Left lung (tissue), 10 donors: ENCODE data around the gene GABRR3. TPM values are rescaled to one million over a fixed set of nuclear protein-coding genes. Genes with fewer than 3 reads are reported as not detected.

ENCODE experiments used
- ATAC-seq: fragments of 200-7000 bp; cut with Tn5 transposase; one replicate; pipeline ENCODE4 v1.9.1; 2020; ENCODE audit warnings: moderate library complexity
- DNase-seq, 4 donors: peaks; one replicate each; pipeline ENCODE4 v3.0.0-alpha.2; 2013 to 2020
- H3K27ac ChIP-seq, 2 donors: fragments of 200-600 bp; sonication (generic) in 1 of 2; one replicate each; pipeline versions ENCODE4 v1.5.0 to v1.8.0; 2020 to 2021
- H3K27me3 ChIP-seq, 2 donors: fragments of 200-600 bp; sonication (generic) in 1 of 2; one replicate each; pipeline versions ENCODE4 v1.5.0 to v1.8.0; 2020 to 2021
- H3K36me3 ChIP-seq, 2 donors: fragments of 200-600 bp; sonication (generic) in 1 of 2; one replicate each; pipeline versions ENCODE4 v1.5.0 to v1.8.0; 2020 to 2021
- H3K4me1 ChIP-seq, 2 donors: fragments of 200-600 bp; one replicate each; pipeline ENCODE4 v1.8.0; 2021
- H3K4me3 ChIP-seq, 2 donors: fragments of 200-600 bp; sonication (generic) in 1 of 2; one replicate each; pipeline versions ENCODE4 v1.5.0 to v1.8.0; 2020 to 2021; ENCODE audit warnings: mild to moderate bottlenecking in 1 of 2
- H3K9me3 ChIP-seq, 2 donors: fragments of 200-600 bp; sonication (generic) in 1 of 2; one replicate each; pipeline versions ENCODE4 v1.5.0 to v1.8.0; 2020 to 2021
- CTCF ChIP-seq, 2 donors: fragments of 200-600 bp; sonication (generic) in 1 of 2; IDR thresholded peaks; one replicate each; pipeline versions ENCODE4 v1.5.0 to v1.8.0; 2021; ENCODE audit warnings: antibody characterized with exemption in 2 of 2
- intact Hi-C, 2 donors: fragments of 100-400 bp; cut with DNase I; formaldehyde crosslinking; loops; one replicate each; pipeline versions ENCODE4 v1.11.2 to v1.14.2; 2022
- polyA plus RNA-seq, 6 donors: library from polyadenylated mRNA; unstranded; fragments of 120-200 nt; gene quantifications; one replicate each; pipeline ENCODE4 v1.2.1, GENCODE V29; 2013; ENCODE audit not compliant: insufficient read length in 6 of 6
- total RNA-seq, 2 donors: library from RNA; stranded (reverse); fragmentation: NEBNext Ultra II Directional; extraction: Animal tissue kit (Norgen Biotek cat#: 25700); gene quantifications; one replicate each; pipeline ENCODE4 v1.2.1, GENCODE V29; 2021
- donor health status: DM: no; HTN: yes; CAD: no.
- donor health status: DM: no; HTN: no; CAD: no.

The GABRR3 gene
- total and polyA plus RNA-seq, 8 donors: 0.10 TPM; not detected in 7

- ATAC-seq: peak; percentile 45
- H3K27me3 ChIP-seq: no peaks in the 10 kb centered on the region
- intact Hi-C loops: no loop called here
These were observed 22.5 kb upstream of the GABRR3 start for GRCh38 chr3:98057631-98058030.

GRCh38 chr3:98056035-98056434, 20.9 kb upstream of the GABRR3 start:
- ATAC-seq: no peak
- H3K9me3 ChIP-seq: no peaks in the 10 kb centered on the region
- no peak for DNase-seq
- no peak for TF ChIP-seq CTCF (IDR thresholded peaks at IDR 0.05)
- H3K27me3 ChIP-seq: no peaks in the 10 kb centered on the region
- no peaks in the 10 kb centered on the region for H3K36me3 ChIP-seq
- intact Hi-C loops: no loop called here
- H3K27ac ChIP-seq: no peak overlapping the region
- no peak overlapping the region for H3K4me3 ChIP-seq
- H3K4me1 ChIP-seq: no peaks in the 10 kb centered on the region

More at GRCh38 chr3:98057631-98058030, 22.5 kb upstream of the GABRR3 start:
- no peaks in the 10 kb centered on the region for H3K9me3 ChIP-seq
- no peak overlapping the region for H3K27ac ChIP-seq
- DNase-seq: no peak
- no peaks in the 10 kb centered on the region for H3K4me1 ChIP-seq
- no peak for TF ChIP-seq CTCF (IDR thresholded peaks at IDR 0.05)
- H3K36me3 ChIP-seq: no peaks in the 10 kb centered on the region
- H3K4me3 ChIP-seq: no peak overlapping the region

GRCh38 chr3:98049271-98049670, 14.2 kb upstream of the GABRR3 start:
- no peaks in the 10 kb centered on the region for H3K9me3 ChIP-seq
- H3K4me1 ChIP-seq: no peaks in the 10 kb centered on the region
- no peak for TF ChIP-seq CTCF (IDR thresholded peaks at IDR 0.05)
- no peak for ATAC-seq
- no peak overlapping the region for H3K27ac ChIP-seq
- H3K27me3 ChIP-seq: no peaks in the 10 kb centered on the region
- no peak for DNase-seq
- intact Hi-C loops: no loop called here
- H3K4me3 ChIP-seq: no peak overlapping the region
- no peaks in the 10 kb centered on the region for H3K36me3 ChIP-seq

GRCh38 chr3:98048586-98048985, 13.5 kb upstream of the GABRR3 start:
- DNase-seq: no peak
- no peak for TF ChIP-seq CTCF (IDR thresholded peaks at IDR 0.05)
- Histone ChIP-seq H3K27me3 (no peaks in the 10 kb centered on the region), H3K4me1 (no peaks in the 10 kb centered on the region), H3K4me3 (no peak overlapping the region), H3K27ac (no peak overlapping the region), H3K9me3 (no peaks in the 10 kb centered on the region), H3K36me3 (no peaks in the 10 kb centered on the region)
- intact Hi-C loops: no loop called here
- ATAC-seq: no peak

- no peak for ATAC-seq
- Histone ChIP-seq H3K4me1 (no peaks in the 10 kb centered on the region), H3K27me3 (peaks cover 0 to 12% of the 10 kb centered on the region in 2 donors), H3K36me3 (no peaks in the 10 kb centered on the region), H3K27ac (no peak overlapping the region), H3K4me3 (no peak overlapping the region), H3K9me3 (peaks cover 0 to 5% of the 10 kb centered on the region in 2 donors)
- DNase-seq: no peak
- intact Hi-C loops: loop anchor here in 1 of 2 donors (2.0 kb wide), 1 partner anchor 287 kb away; no protein-coding TSS in a partner anchor
- TF ChIP-seq CTCF (IDR thresholded peaks at IDR 0.05): no peak
These were observed 6.2 kb upstream of the GABRR3 start for GRCh38 chr3:98041350-98041749.
